WTC11 (cell line): ENCODE results near the gene OXNAD1. TPM values are rescaled to one million over a fixed set of nuclear protein-coding genes. Genes with fewer than 3 reads are reported as not detected.

Source experiments
- ATAC-seq: fragments of 200-7000 bp; cut with Tn5 transposase; 2 replicates; pipeline ENCODE4 v1.10.0; 2021; ENCODE audit warnings: mild to moderate bottlenecking, moderate library complexity
- CTCF ChIA-PET: fragments of 300-600 bp; sonication (Branson Sonifier 250); formaldehyde crosslinking; loops from one replicate; lab custom pipeline; 2021; ENCODE audit warnings: antibody characterized with exemption; lab: Charles Lee
- POLR2A ChIA-PET: fragments of 350-600 bp; sonication (Branson Sonifier 250); formaldehyde crosslinking; loops from one replicate; lab custom pipeline; 2021; ENCODE audit warnings: antibody characterized with exemption; lab: Charles Lee
- DNase-seq: peaks from one replicate; pipeline ENCODE4 v3.0.0; 2021; ENCODE audit warnings: low spot score
- H3K27ac Mint-ChIP-seq: 2 replicates; pipeline ENCODE4 v1.8.0; 2021; ENCODE audit warnings: mixed read lengths
- H3K27me3 Mint-ChIP-seq: 2 replicates; pipeline ENCODE4 v1.8.0; 2021; ENCODE audit warnings: low read depth, mild to moderate bottlenecking, moderate library complexity, mixed read lengths
- H3K36me3 Mint-ChIP-seq: 2 replicates; pipeline ENCODE4 v1.8.0; 2021; ENCODE audit warnings: mixed read lengths
- H3K4me1 Mint-ChIP-seq: 2 replicates; pipeline ENCODE4 v1.8.0; 2022; ENCODE audit warnings: mixed read lengths
- H3K4me3 Mint-ChIP-seq: 2 replicates; pipeline ENCODE4 v1.8.0; 2021; ENCODE audit warnings: mild to moderate bottlenecking, moderate library complexity, mixed read lengths
- H3K9me3 Mint-ChIP-seq: 2 replicates; pipeline ENCODE4 v1.8.0; 2021; ENCODE audit warnings: mixed read lengths
- ARID4B ChIP-seq: sonication (generic); formaldehyde crosslinking; IDR thresholded peaks from 2 replicates; pipeline ENCODE4 v1.8.0; 2023; ENCODE audit warnings: missing genetic modification reagents, mild to moderate bottlenecking, borderline replicate concordance
- CBFB ChIP-seq: sonication (generic); formaldehyde crosslinking; IDR thresholded peaks from 2 replicates; pipeline ENCODE4 v1.8.1; 2022; ENCODE audit warnings: mild to moderate bottlenecking, low read depth, missing genetic modification reagents
- EMX1 ChIP-seq: fragments of 250-450 bp; sonication (Bioruptor Pico); IDR thresholded peaks from 2 replicates; pipeline ENCODE4 v1.8.0; 2021; ENCODE audit warnings: mild to moderate bottlenecking
- ERG ChIP-seq: fragments of 250-450 bp; sonication (Bioruptor Pico); IDR thresholded peaks from 2 replicates; pipeline ENCODE4 v1.8.0; 2021; ENCODE audit warnings: mild to moderate bottlenecking
- ESRRA ChIP-seq: sonication (generic); formaldehyde crosslinking; IDR thresholded peaks from 2 replicates; pipeline ENCODE4 v1.8.1; 2022; ENCODE audit warnings: mild to moderate bottlenecking, missing genetic modification reagents, borderline replicate concordance
- ETV6 ChIP-seq: sonication (generic); formaldehyde crosslinking; IDR thresholded peaks from 2 replicates; pipeline ENCODE4 v1.8.1; 2022; ENCODE audit warnings: mild to moderate bottlenecking, missing genetic modification reagents
- FOXP1 ChIP-seq: sonication (generic); formaldehyde crosslinking; IDR thresholded peaks from 2 replicates; pipeline ENCODE4 v1.8.0; 2022; ENCODE audit warnings: missing genetic modification reagents, mild to moderate bottlenecking, moderate library complexity, borderline replicate concordance
- FOXP4 ChIP-seq: sonication (generic); formaldehyde crosslinking; IDR thresholded peaks from 2 replicates; pipeline ENCODE4 v1.8.0; 2022; ENCODE audit warnings: mild to moderate bottlenecking, missing genetic modification reagents
- NFATC4 ChIP-seq: fragments of 250-450 bp; sonication (Bioruptor Pico); IDR thresholded peaks from 2 replicates; pipeline ENCODE4 v1.9.0; 2021; ENCODE audit warnings: mild to moderate bottlenecking
- PREB ChIP-seq: sonication (generic); formaldehyde crosslinking; IDR thresholded peaks from 2 replicates; pipeline ENCODE4 v1.8.1; 2022; ENCODE audit warnings: mild to moderate bottlenecking, missing genetic modification reagents, moderate library complexity, borderline replicate concordance
- RORB ChIP-seq: fragments of 250-450 bp; sonication (Bioruptor Pico); IDR thresholded peaks from 2 replicates; pipeline ENCODE4 v1.9.0; 2021; ENCODE audit warnings: mild to moderate bottlenecking
- TEAD1 ChIP-seq: sonication (generic); formaldehyde crosslinking; IDR thresholded peaks from 2 replicates; pipeline ENCODE4 v1.8.0; 2022; ENCODE audit warnings: mild to moderate bottlenecking, missing genetic modification reagents
- TP53 ChIP-seq: sonication (generic); formaldehyde crosslinking; IDR thresholded peaks from 2 replicates; pipeline ENCODE4 v1.8.1; 2023; ENCODE audit warnings: mild to moderate bottlenecking, missing genetic modification reagents
- USF2 ChIP-seq: sonication (generic); formaldehyde crosslinking; IDR thresholded peaks from 2 replicates; pipeline ENCODE4 v1.8.1; 2023; ENCODE audit warnings: mild to moderate bottlenecking, missing genetic modification reagents, moderate library complexity
- ZNF121 ChIP-seq: sonication (generic); formaldehyde crosslinking; IDR thresholded peaks from 2 replicates; pipeline ENCODE4 v1.8.0; 2023; ENCODE audit warnings: missing genetic modification reagents
- ZNF263 ChIP-seq: sonication (generic); formaldehyde crosslinking; IDR thresholded peaks from 2 replicates; pipeline ENCODE4 v1.8.1; 2022; ENCODE audit warnings: low read depth, mild to moderate bottlenecking, moderate library complexity, missing genetic modification reagents
- ZNF396 ChIP-seq: fragments of 250-450 bp; sonication (Bioruptor Pico); IDR thresholded peaks from 2 replicates; pipeline ENCODE4 v1.8.0; 2021; ENCODE audit warnings: mild to moderate bottlenecking, moderate library complexity, borderline replicate concordance
- total RNA-seq: library from RNA; stranded (reverse); gene quantifications from 3 replicates; pipeline ENCODE4 v1.2.3, GENCODE V29; 2021
- TF ChIP-seq, protein P1 (sequence below): sonication (generic); formaldehyde crosslinking; IDR thresholded peaks from 2 replicates; pipeline ENCODE4 v1.8.1; 2023; ENCODE audit warnings: mild to moderate bottlenecking, moderate library complexity, missing genetic modification reagents
- TF ChIP-seq, protein P2 (sequence below): sonication (generic); formaldehyde crosslinking; IDR thresholded peaks from 2 replicates; pipeline ENCODE4 v1.8.1; 2023; ENCODE audit warnings: mild to moderate bottlenecking, missing genetic modification reagents, moderate library complexity

OXNAD1 gene
- total RNA-seq, 1 experiment from 2014 or later: 21.7 TPM

GRCh38 chr3:16236030-16236639 lies 28.9 kb upstream of the OXNAD1 start:
- Mint-ChIP-seq H3K4me1 (no peaks in the 10 kb centered on the region), H3K9me3 (peaks cover 6% of the 10 kb centered on the region), H3K27me3 (peaks cover 7% of the 10 kb centered on the region; the same call in 1 of the 2 replicates), H3K27ac (no peak overlapping the region), H3K36me3 (no peaks in the 10 kb centered on the region), H3K4me3 (no peak overlapping the region)
- POLR2A ChIA-PET: no interaction called here
- DNase-seq (no peak), ATAC-seq (no peak)
- no peak for TF ChIP-seq ETV6 (CRISPR knock-in tag)
- no peak for TF ChIP-seq FOXP4 (CRISPR knock-in tag)
- no peak for TF ChIP-seq CBFB (CRISPR knock-in tag)
- TF ChIP-seq, protein P1, sequence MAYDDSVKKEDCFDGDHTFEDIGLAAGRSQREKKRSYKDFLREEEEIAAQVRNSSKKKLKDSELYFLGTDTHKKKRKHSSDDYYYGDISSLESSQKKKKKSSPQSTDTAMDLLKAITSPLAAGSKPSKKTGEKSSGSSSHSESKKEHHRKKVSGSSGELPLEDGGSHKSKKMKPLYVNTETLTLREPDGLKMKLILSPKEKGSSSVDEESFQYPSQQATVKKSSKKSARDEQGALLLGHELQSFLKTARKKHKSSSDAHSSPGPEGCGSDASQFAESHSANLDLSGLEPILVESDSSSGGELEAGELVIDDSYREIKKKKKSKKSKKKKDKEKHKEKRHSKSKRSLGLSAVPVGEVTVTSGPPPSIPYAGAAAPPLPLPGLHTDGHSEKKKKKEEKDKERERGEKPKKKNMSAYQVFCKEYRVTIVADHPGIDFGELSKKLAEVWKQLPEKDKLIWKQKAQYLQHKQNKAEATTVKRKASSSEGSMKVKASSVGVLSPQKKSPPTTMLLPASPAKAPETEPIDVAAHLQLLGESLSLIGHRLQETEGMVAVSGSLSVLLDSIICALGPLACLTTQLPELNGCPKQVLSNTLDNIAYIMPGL (CRISPR knock-in tag): no peak
- TF ChIP-seq FOXP1 (CRISPR knock-in tag): no peak
- no peak for TF ChIP-seq TEAD1 (CRISPR knock-in tag)
- TF ChIP-seq RORB (CRISPR knock-in tag): no peak
- TF ChIP-seq PREB (CRISPR knock-in tag): no peak
- TF ChIP-seq, protein P2, sequence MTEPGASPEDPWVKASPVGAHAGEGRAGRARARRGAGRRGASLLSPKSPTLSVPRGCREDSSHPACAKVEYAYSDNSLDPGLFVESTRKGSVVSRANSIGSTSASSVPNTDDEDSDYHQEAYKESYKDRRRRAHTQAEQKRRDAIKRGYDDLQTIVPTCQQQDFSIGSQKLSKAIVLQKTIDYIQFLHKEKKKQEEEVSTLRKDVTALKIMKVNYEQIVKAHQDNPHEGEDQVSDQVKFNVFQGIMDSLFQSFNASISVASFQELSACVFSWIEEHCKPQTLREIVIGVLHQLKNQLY: no peak
- TF ChIP-seq ZNF263 (CRISPR knock-in tag): no peak
- no peak for TF ChIP-seq NFATC4
- TF ChIP-seq TP53 (CRISPR knock-in tag): no peak
- TF ChIP-seq USF2 (CRISPR knock-in tag): no peak
- TF ChIP-seq ZNF121 (CRISPR knock-in tag): no peak
- no peak for TF ChIP-seq ERG (CRISPR knock-in tag)
- no peak for TF ChIP-seq ARID4B
- no peak for TF ChIP-seq ZNF396 (CRISPR knock-in tag)
- TF ChIP-seq ESRRA (CRISPR knock-in tag): no peak
- no peak for TF ChIP-seq EMX1 (CRISPR knock-in tag)
- CTCF ChIA-PET: no interaction called here
